Measurements from ENCODE around the gene PRTFDC1. TPM values are rescaled to one million over a fixed set of nuclear protein-coding genes. Genes with fewer than 3 reads are reported as not detected.

Gene PRTFDC1
- polyA plus RNA-seq, 1 donor: 13.5 TPM

DNA sequence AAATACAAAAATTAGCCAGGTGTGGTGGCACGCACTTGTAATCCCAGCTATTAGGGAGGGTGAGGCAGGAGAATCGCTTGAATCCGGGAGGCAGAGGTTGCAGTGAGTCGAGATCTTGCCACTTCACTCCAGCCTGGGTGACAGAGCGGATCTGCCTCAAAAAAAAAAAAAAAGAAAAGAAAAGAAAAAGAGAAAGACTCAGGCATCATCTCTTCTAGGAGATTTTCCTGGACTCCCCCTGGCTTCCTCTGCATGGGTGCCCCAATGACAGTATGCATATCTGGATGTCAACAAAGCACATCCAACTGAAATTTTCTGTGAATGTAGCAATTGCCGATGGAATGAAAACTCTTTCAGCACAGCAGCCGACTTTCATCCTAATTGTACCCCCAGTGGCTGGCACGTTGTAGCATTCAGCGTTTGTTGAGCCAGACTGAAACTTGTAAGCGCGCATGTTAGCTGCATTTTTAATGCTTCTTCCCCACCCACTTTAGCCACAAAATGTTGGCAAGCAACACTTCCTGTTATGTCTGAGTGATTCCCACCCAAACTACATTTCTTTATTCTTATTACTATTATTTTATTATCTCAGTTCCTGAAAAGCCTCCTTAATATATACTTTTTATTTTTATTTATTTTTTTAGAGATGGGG, 70.2 kb downstream of the PRTFDC1 start:
- no peak for DNase-seq (ENCODE audit: low read depth)

DNA sequence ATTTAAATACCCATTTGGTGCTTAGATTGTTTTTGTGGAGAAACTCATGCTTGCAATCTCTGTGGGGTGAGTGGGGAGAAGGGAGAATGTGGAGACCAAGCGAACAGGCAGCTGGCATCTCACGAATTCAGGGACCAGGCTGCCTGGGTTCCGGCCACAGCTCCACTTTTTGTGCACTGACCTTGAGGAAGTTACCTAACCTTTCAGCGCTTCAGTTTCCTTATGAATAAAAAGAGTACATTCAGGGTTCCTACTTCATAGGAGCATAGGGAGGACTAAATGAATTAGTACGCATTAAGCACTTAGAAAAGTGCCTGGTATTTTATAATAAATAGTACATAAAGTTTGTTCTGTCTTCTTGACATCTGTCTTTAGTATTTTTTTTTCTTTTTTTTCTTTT, 72.5 kb downstream of the PRTFDC1 start:
- DNase-seq (ENCODE audit: low read depth): no peak

DNA sequence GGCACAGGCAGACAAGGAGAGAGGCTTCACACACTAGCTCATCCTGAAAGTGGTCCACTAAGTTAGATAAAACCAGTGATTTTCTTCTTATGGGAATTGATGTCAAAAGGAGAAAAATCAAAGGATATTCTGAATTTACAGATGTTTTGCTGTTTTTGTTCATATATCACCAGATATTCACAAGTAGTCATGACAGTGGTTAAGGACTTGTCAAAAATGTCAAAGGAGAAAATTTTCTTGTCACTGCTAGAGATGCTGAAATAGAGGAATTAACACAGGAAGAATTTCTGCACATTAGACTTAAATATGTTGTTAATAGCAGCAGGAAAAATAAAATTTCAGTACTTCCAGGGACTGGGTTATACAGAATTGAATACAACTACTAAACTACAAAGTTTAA, 78.3 kb downstream of the PRTFDC1 start:
- DNase-seq (ENCODE audit: low read depth): no peak

DNA sequence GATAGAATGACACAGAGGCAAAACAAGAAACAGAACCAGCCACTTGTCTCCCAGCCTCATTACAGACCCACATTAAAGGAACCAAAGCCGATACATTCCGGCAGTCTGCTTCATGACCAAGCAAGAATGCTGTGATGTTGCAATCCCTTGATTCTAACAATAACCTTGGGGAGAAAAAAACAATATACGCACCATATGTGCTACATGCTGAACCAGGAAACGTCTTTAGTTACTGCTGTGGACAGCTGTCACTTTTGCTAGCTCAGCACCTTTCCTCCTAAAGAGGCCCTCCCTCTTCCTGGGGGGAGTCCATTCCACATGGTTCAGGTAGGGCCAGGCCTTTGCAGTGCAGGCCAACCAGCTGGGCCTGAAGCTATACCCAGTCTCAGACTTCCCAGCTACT, 79.1 kb downstream of the PRTFDC1 start:
- no peak for DNase-seq (ENCODE audit: low read depth)

DNA sequence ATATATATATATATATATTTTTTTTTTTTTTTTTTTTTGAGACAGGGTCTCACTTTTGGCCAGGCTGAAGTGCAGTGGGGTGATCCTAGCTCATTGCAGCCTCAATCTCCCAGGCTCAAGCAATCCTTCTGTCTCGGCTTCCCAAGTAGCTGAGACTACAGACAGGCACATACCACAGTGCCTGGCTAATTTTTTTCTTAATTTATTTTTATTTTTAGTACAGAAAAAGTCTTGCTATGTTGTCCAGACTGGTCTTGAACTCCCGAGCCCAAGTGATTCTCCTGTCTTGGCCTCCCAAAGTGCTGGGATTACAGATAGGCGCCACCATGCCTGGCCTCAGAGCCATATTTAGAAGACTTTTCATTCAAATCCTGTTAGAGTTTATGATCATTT, 79.6 kb downstream of the PRTFDC1 start:
- DNase-seq (ENCODE audit: low read depth): no peak

DNA sequence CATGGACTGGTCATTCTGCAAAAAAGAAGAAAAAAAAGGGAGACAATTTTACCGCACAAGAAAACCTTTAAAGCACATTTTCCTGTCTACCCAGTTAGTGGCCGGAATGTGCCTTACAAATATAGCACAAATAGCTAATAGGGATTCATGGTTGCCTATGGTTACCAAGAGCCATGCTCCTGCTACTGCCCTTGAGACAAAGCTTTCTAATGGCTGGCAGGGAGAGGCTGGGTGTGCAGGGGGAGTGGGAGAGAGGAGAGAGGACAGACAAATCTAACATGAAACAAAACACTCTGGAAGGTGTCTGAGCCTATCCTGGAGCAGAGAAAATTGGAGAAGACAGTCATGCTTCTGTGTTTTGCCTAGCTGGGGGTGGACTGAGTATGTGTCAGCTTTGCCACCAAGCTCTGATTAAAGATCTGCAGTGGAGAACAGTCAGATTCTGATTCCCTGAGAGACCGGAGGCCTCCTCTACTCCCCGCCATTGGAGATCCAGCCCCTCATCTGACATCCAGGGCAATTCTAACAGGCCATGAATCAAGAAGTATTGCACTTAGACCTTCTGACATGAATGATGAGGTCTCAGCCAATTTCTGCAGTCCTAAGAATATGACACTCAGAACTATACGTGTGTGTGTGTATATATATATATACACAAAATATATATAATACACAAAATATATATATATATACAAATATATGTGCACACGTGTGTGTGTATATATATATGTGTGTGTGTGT, 80.2 kb downstream of the PRTFDC1 start:
- DNase-seq (ENCODE audit: low read depth): no peak

DNA sequence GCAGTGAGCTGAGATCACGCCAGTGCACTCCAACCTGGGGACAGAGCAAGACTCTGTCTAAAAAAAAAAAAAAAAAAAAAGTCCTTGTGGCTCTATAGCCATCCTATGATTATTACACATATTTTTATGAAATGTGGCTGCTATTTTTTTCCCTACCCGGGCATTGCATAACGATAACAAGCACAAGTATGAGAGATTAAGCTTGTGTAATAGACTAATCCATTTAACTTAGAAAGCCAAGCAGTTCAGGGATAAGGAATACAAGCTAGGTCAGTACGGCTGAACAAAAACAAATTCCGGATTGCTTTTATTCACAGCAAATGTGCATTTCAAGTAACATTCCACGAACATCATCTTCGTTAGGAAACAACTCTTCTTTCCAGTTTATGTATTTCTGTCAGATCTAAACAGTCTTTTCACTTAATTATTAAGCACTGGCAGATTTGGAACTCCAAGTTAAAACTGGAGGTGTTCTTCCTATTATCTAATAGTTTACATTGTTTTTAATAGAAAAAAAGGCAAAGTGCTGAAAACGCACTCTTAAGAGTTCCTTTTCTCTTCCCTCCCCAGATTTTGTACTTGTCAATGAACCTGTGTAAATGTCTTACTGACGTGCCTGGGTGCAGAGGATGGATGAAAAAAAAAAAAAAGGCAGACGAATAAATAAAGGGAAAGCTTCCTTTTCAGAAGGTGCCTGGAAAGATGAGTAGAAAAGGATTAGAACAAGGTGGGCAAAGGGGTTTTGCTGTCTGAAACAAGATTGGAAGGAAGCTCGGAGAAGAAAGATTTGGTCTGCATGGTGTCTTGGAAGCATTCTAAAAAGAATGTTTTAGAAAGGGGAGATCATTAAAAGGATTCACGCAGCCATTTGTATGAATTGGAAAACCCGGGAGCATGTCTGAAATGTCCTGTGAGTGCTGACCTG, 81.1 kb downstream of the PRTFDC1 start:
- DNase-seq (ENCODE audit: low read depth): no peak

DNA sequence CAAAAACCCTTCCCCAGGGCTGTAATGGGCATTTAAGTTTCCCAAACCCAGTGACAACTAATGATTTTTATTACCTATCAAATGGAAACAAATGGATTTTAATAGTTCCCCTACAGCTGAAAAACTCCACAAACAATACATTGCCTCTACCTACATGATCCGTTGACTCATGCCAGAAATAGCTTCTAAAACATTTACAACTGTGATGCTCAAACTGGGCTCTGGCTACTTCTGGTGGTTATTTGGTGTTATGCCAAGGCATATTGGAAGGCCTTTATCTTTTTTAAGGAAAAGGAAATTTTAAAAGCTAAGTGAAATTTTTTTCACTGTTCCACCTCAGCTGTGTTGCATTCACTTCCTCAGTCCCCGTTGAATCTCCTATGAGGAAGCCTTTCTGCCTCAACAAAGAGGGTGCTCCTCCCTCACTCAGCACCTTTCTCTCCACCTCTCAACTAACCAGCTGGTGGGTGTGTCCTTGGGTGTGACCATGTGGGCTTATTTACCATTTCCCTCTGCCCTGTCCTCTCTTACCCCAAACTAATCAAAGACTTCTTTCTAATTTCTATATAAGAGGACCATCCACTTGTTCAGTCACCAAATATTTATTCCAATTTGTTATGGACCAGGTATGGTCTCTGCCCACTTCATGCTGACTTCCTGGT, 82.9 kb downstream of the PRTFDC1 start:
- DNase-seq (ENCODE audit: low read depth): no peak

DNA sequence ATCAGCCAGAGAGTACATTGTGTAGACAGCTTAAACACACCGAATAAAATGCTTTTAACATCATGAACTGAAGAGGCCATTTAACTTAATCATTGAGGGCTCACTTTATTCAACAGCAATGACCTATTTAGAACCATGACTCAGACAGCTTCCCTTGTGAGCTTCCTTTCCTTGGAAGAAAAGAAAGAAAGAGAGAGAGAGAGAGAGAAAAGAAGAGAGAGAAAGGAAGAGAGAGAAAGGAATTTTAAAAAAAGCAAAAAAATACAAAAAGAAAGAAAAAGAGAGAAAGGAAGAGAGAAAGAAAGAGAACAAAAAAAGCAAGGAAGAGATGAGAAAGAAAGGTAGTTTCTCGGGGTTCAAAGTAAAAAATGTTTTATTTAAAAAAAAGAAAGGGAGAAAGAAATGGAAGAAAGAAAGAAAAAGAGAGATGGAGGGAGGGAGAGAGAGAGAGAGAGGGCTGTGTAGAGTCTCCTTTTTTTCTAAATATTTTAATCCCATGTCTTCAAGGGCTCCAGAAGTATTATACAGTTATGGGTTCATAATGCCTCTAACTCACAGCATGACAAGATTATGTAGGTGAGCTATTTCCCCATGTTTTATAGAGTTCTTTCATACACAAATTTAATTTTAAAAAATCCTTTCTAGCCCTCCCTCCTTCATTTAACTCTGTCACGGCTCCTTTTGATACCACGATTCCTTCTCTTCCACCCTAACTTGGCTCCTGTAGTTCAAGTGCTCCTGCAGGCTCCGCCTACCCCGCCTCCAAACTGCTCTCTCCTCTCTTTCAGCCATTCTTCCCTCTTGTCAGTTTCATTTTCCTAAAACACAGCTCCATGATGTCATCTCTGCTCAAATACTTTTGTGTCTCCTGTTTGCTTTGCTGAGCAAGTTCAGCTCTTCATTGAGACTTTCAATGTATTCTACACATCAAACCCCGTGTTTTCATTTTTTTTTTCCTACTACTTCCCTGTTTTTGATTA, 85.5 kb downstream of the PRTFDC1 start:
- DNase-seq (ENCODE audit: low read depth): no peak

DNA sequence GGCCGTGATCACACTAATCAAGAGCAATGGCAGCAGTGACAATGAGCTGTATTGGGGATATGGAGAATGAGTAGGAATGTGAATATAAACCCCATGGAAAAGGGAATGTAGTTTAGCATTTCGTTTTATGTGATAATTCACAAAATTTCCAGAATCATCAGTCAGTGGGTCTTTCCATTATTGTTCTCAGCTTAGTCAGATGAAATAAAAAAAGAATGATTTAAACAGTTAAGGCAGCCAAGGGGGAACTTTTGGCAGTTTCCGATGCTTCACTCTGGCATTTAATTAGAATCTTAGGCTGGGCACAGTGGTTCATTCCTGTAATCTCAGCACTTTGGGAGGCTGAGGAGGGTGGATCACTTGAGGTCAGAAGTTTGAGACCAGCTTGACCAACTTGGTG, 86.6 kb downstream of the PRTFDC1 start:
- DNase-seq (ENCODE audit: low read depth): no peak

DNA sequence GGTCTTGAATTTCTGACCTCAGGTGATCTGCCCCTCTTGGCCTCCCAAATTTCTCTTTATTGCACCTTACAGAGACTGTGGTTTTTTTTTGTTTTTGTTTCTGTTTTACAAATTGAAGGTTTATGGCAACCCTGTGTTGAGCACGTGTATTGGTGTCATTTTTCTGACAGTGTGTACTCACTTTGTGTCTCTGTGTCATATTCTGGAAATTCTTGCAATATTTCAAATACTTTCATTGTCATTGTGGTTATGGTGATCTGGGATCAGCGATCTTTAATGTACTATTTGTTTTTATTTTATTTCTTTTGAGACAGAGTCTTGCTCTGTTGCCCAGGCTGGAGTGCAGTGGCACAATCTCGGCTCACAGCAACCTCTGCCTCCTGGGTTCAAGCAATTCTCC, 89.8 kb downstream of the PRTFDC1 start:
- no peak for DNase-seq (ENCODE audit: low read depth)

DNA sequence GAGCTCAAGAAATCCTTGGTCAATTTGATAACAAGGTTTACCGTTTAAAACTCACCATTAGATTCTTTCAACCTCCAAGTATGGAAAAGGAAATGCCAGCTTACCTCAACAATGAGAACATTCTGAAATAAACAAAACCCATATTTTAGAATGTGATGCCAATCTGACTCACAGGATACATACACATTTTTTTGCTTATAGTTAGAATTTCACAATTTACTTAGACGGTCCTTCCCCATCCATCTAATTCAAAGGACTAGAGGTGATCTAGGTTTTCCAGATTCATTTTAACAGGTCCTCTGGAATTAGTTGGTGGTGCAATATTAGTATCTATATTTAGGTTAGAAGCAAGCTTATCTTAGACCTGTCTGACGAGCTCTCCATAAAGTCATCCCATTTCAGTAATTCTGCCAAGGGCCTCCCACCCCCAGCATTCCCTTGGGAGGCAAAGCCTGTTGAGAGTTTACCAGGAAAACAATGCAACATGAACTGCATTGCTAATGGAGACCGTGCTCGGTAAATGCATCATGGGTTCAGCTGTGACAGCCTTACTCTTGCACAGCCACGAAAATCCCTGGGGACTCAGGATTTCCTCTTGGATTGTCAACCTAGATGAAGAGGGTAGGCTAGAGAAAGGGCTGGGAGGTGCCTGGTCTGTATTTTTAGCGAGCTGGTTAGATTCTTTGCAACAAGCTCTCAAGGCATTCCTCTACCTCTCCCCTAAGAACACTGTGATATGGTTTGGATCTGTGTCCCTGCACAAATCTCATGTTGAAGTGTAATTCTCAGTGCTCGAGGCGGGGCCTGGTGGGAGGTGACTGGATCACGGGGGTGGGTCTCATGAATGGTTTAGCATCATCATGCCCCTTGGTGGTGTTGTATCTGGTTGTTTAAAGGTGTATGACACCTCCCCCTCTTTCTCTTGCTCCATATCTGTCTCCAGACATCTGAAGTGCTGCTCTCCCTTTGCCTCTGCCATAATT, 93.8 kb downstream of the PRTFDC1 start:
- no peak for DNase-seq (ENCODE audit: low read depth)

DNA sequence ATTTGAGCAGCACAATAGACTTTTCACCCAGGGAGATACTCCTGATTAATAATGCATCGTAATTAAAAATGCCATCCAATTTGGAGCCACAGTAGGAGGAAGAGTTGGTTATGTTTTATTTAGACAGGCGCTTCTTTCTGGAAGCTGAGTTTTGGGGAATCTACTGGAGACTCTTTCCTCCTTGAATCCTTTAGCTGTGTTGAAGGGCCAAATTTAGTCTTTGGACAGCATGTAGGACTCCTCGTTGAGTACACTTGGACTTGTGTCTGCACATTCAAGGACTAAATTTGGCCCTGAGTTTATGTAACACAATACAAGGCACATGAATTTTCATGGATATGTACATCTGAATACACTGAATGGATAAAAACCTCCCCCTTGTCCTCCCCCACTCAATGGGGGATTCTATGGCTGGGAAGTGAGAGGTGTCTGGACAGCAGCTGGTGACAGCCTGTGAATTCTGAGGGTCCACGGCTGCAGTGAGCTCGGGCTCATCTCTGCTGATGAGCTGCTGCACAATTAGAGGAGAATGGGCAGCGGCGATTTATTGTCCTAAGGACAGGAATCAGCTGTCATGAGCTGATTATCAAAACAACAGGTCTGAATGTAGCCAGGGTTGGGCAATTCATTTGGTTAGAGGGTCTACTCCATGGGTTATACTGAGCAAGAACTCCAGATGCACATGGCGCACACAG, 95.2 kb downstream of the PRTFDC1 start:
- DNase-seq (ENCODE audit: low read depth): no peak

DNA sequence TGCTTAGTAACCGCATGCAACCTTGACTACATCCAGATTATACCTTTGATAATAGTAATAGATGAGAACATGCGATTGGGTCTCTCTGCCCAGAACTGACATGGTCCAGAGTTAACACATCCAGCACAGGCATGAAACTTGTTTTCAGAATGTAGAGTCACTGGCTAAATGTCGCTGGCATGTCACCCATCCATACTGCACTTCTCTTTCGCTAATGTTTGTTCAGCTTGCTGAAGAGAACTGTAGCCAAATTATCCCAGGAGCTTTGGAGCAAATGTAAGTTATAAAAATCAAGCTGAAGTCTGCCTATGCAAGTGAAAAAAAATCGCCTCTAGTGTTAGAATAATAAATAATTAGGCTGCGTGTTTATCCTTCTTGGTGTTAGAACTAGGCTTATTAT, 98.2 kb downstream of the PRTFDC1 start:
- no peak for DNase-seq (ENCODE audit: low read depth)

DNA sequence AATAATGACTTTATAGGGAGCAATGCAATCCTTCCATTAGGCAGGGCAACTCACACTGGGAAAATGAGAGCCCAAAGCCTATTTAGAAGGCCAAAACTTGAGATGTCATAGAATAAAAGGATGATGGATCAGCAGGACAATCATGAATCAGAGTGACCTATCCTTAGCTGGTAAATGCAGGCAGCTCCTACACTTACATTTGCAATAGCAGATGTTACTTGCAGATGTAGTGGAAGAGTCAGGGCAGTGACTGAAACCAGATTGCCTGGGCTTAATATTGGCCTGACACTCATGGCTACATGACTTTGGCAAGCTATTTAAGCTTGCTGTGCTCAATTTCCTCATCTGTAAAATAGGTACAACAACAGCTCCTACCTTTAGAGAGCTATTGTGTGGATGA, 98.7 kb downstream of the PRTFDC1 start:
- DNase-seq (ENCODE audit: low read depth): no peak

DNA sequence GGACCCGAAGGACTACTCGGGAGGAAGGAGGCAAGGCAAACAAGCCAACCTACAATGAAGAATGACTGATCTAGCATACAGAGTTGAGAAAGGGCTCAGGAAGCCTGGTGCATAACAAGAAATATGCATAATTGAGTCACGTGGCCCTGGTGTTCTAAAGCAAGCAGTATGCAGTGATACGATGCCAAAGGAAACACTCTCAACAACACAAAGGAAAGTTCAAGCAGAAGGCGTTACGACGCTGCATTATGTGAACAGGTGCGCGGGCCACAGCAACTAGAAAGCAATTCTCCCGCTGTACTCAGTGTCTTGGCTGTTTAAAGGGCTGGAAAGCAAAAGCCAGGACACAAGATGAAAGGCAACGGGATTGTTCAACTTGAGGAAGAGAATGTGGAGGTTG, 100.8 kb downstream of the PRTFDC1 start:
- DNase-seq (ENCODE audit: low read depth): no peak

DNA sequence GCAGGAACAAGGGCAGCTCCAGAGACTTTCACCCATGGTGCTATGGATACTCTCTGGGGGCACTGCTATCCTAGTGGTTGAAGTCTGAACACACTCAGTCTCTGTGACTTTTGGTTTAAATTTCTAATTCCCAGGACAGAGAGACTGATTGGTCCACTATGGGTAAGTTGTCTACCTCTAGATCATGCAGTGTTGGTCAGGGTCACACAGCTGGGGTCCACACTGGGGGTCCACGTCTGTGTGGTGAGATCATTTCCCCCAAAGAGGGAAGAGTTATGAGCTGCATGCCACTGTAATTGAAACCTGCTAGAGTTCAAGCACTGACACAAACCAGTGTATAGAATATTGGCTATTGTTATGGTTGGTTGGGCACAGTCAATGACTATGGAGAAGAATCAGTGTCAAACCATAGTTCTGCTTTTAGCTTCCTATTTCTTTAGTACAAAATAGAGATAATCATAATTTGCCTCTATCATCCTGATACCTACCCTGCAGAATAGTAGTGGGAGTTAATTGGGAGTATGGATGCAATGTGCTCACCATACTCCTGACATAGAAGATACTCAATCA, 101.6 kb downstream of the PRTFDC1 start:
- no peak for DNase-seq (ENCODE audit: low read depth)

DNA sequence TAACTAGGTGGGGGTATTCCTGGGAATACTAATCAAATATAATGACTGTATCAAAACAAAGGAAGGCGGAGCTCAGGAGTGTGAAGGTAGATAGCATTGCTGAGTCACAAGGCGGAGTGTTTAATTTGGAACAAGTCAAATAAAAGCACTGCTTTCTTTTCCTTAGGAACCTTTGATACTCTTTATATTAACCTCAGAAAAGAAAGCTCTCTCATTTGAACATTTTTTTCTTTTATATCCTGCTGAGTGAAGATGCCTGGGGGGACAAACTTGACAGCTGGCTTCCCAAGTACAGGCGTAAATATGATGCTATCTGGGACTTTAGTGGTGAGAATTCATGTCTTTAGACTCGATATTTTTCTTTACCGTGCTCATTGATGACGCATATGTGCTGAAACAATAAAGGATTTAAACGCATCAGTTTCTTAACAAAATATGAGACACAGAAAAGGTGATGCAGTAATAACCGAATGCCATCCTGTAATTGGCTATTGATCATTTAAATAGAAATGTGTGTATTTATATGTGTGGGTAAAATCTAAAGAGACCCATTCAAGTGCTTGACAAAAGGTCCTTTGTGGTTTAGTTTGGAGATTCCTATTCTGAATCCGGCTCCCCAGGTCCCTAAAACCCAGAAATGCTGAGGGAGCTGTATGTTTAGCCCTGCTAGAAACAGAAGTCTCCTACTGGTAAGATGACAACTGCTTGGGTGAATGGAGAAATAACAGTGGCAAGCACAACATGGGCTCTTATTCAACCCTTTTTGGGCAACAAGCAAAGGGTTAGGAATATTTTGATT, 102.7 kb downstream of the PRTFDC1 start:
- DNase-seq (ENCODE audit: low read depth): no peak
